ENCODE results near the gene PLCE1. TPM values are rescaled to one million over a fixed set of nuclear protein-coding genes. Genes with fewer than 3 reads are reported as not detected.
A peak's percentile ranks its signal among the peaks of the same experiment; 100 is the strongest.

Gene PLCE1
- total and polyA plus RNA-seq, 2 donors from 2014 or later: 5.9 to 8.7 TPM

- intact Hi-C loops (cut with DNase I): no loop called here
Measured at GRCh38 chr10:94029955-94030354, 36.2 kb downstream of the PLCE1 start.

DNA sequence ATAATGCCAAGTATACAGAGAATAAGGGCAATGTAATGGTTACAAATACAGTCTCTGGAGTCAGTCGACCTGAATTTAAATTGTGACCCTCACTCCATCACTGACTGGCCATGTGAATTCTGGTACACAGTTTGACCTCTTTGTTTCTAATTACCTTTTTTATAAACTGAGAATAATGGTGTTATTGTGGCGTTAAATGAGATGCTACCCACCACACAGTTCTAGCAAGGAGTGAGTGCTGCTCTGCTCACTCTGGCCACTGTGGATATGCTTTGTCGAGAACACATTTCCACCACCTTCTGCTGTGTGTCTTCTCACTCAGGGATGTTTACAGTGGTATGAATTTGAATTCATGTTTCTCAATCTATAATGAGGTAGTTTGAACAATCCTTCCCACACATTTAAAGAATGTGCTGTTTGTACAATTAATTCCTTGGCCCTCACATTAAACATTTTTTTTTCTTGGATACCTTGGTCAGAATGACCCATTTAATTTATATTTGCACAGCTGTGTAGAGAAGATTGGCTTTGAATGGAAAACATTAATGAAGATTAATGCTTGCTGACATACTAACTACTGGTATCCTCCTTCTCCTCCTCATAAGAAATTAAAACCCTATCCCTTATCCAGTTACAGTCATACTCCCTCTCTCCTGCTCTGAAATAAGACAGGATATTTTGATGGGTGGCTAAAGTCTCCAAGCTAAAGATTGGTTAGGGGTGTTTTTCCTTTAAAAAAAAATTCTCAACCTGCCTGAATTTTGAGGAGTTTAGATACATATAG lies 42.4 kb downstream of the PLCE1 start:
- Histone ChIP-seq H3K27ac (ENCODE audit: low read depth in 2 of 2, low read length in 2 of 2) (no peak overlapping the region), H3K9me3 (ENCODE audit: control insufficient read depth in 2 of 3, insufficient read depth in 1 of 3, low read length in 3 of 3) (peaks cover 0 to 4% (median 0%) of the 10 kb centered on the region in 3 donors), H3K27me3 (ENCODE audit: control insufficient read depth, insufficient read depth, low read length) (no peaks in the 10 kb centered on the region), H3K4me1 (ENCODE audit: control insufficient read depth in 2 of 3, insufficient read depth in 2 of 3, low read depth in 1 of 3, low read length in 3 of 3) (no peaks in the 10 kb centered on the region), H3K4me3 (ENCODE audit: low read length in 3 of 3) (no peak overlapping the region), H3K36me3 (ENCODE audit: control insufficient read depth in 2 of 3, insufficient read depth in 3 of 3, low read length in 3 of 3) (no peaks in the 10 kb centered on the region), H3K9ac (ENCODE audit: low read length in 3 of 3) (no peak overlapping the region)
- TF ChIP-seq, protein P1, sequence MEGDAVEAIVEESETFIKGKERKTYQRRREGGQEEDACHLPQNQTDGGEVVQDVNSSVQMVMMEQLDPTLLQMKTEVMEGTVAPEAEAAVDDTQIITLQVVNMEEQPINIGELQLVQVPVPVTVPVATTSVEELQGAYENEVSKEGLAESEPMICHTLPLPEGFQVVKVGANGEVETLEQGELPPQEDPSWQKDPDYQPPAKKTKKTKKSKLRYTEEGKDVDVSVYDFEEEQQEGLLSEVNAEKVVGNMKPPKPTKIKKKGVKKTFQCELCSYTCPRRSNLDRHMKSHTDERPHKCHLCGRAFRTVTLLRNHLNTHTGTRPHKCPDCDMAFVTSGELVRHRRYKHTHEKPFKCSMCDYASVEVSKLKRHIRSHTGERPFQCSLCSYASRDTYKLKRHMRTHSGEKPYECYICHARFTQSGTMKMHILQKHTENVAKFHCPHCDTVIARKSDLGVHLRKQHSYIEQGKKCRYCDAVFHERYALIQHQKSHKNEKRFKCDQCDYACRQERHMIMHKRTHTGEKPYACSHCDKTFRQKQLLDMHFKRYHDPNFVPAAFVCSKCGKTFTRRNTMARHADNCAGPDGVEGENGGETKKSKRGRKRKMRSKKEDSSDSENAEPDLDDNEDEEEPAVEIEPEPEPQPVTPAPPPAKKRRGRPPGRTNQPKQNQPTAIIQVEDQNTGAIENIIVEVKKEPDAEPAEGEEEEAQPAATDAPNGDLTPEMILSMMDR (IDR thresholded peaks at IDR 0.05; ENCODE audit: borderline replicate concordance, extremely low read depth, insufficient read depth): no peak
- intact Hi-C loops (cut with DNase I): no loop called here
- DNase-seq (peak in 2 of 5 donors; percentile 73 to 78), FAIRE-seq (no peak)

More at GRCh38 chr10:94029955-94030354, 36.2 kb downstream of the PLCE1 start:
- no peak overlapping the region for H3K4me3 ChIP-seq (ENCODE audit: low read length in 3 of 3)
- FAIRE-seq (no peak), DNase-seq (no peak)
- H3K27me3 ChIP-seq (ENCODE audit: control insufficient read depth, insufficient read depth, low read length): no peaks in the 10 kb centered on the region
- H3K27ac ChIP-seq (ENCODE audit: low read depth in 2 of 2, low read length in 2 of 2): no peak overlapping the region
- H3K4me1 ChIP-seq (ENCODE audit: control insufficient read depth in 2 of 3, insufficient read depth in 2 of 3, low read depth in 1 of 3, low read length in 3 of 3): no peaks in the 10 kb centered on the region
- H3K9me3 ChIP-seq (ENCODE audit: control insufficient read depth in 2 of 3, insufficient read depth in 1 of 3, low read length in 3 of 3): peaks cover 0 to 31% (median 4%) of the 10 kb centered on the region in 3 donors
- TF ChIP-seq, protein P1 (IDR thresholded peaks at IDR 0.05; ENCODE audit: borderline replicate concordance, extremely low read depth, insufficient read depth): no peak
- no peak overlapping the region for H3K9ac ChIP-seq (ENCODE audit: low read length in 3 of 3)
- H3K36me3 ChIP-seq (ENCODE audit: control insufficient read depth in 2 of 3, insufficient read depth in 3 of 3, low read length in 3 of 3): no peaks in the 10 kb centered on the region

DNA sequence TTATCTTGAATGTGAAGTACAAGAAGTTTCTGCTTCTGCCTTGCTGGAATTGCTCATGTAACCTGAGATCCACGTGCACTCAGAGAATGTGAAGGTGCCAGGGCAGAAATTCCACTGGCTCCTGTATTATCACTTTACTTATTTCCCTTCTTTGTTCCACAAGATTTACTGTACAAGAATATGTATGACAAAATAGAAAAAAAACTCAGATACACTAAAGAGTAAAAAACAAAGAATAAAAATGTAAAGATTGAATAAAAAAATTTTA lies 43.0 kb downstream of the PLCE1 start:
- TF ChIP-seq, protein P1 (IDR thresholded peaks at IDR 0.05; ENCODE audit: borderline replicate concordance, extremely low read depth, insufficient read depth): no peak
- H3K27me3 ChIP-seq (ENCODE audit: control insufficient read depth, insufficient read depth, low read length): no peaks in the 10 kb centered on the region
- H3K4me1 ChIP-seq (ENCODE audit: control insufficient read depth in 2 of 3, insufficient read depth in 2 of 3, low read depth in 1 of 3, low read length in 3 of 3): no peaks in the 10 kb centered on the region
- H3K27ac ChIP-seq (ENCODE audit: low read depth in 2 of 2, low read length in 2 of 2): no peak overlapping the region
- H3K9ac ChIP-seq (ENCODE audit: low read length in 3 of 3): no peak overlapping the region
- no peaks in the 10 kb centered on the region for H3K36me3 ChIP-seq (ENCODE audit: control insufficient read depth in 2 of 3, insufficient read depth in 3 of 3, low read length in 3 of 3)
- intact Hi-C loops (cut with DNase I): no loop called here
- DNase-seq (peak in 1 of 5 donors; percentile 60), FAIRE-seq (no peak)
- H3K4me3 ChIP-seq (ENCODE audit: low read length in 3 of 3): no peak overlapping the region
- peaks cover 0 to 2% (median 0%) of the 10 kb centered on the region in 3 donors for H3K9me3 ChIP-seq (ENCODE audit: control insufficient read depth in 2 of 3, insufficient read depth in 1 of 3, low read length in 3 of 3)
